ENCODE data around the gene STOM. TPM values are rescaled to one million over a fixed set of nuclear protein-coding genes. Genes with fewer than 3 reads are reported as not detected.

Gene STOM
- total and polyA plus RNA-seq, 8 donors = 13.9 to 65.1 (median 32.0) TPM

- peak overlapping the region; percentile 56 to 89 (median 78) for H3K27ac ChIP-seq
- DNase-seq (peak in 4 of 6 donors; percentile 47 to 64 (median 53)), ATAC-seq (peak; percentile 57 to 70 (median 60)), FAIRE-seq (no peak)
- peaks cover 14 to 41% (median 15%) of the 10 kb centered on the region in 3 donors for H3K4me1 ChIP-seq
- H3K27me3 ChIP-seq = no peaks in the 10 kb centered on the region
- TF ChIP-seq CTCF (IDR thresholded peaks at IDR 0.05) = no peak
- WGBS, 2 donors = 54 to 55% methylated on average over 10 of the region's 10 CpGs
- intact Hi-C loops (cut with DNase I) = no loop called here
- H3K36me3 ChIP-seq = no peaks in the 10 kb centered on the region
- no peaks in the 10 kb centered on the region for H3K9me3 ChIP-seq
- H3K4me3 ChIP-seq = no peak overlapping the region
These were observed 80.9 kb downstream of the STOM start for GRCh38 chr9:121289026-121289771.

Other genes starting within 250 kb of the STOM start
- 10 to 100 TPM; 13.3 to 37.0 (median 25.2) TPM for gene RAB14, start 168.4 kb downstream of the STOM start, total RNA-seq
- 10 to 100 TPM in 1 of 2 donors, 1 to 10 TPM in 1; 9.2 to 21.3 TPM for gene RAB14, start 168.4 kb downstream of the STOM start, polyA plus RNA-seq
- 100 to 1,000 TPM in 3 of 6 donors, 10 to 100 TPM in 3; 44.0 to 190 (median 97.8) TPM for gene GSN, start 102.1 kb downstream of the STOM start, total RNA-seq
- 100 to 1,000 TPM; 154 to 193 TPM for gene GSN, start 102.1 kb downstream of the STOM start, polyA plus RNA-seq
- gene GGTA1, start 129.6 kb upstream of the STOM start, total RNA-seq = 1 to 10 TPM in 3 of 6 donors, under 1 TPM in 3; 0.14 to 3.6 (median 0.87) TPM
- gene GGTA1, start 129.6 kb upstream of the STOM start, polyA plus RNA-seq = 1 to 10 TPM; 1.6 to 2.7 TPM